HG02852 (cell line): ENCODE measurements around the gene NUAK2.

Experiments used
- ATAC-seq: cut with Tn5 transposase; IDR thresholded peaks from one replicate; pipeline ENCODE4 v1.9.1; 2021; ENCODE audit warnings: mild to moderate bottlenecking, moderate library complexity; ENCODE audit not compliant: unreplicated experiment

The NUAK2 gene

GRCh38 chr1:205348554-205349487 lies 27.3 kb upstream of the NUAK2 start:
- no peak for ATAC-seq

GRCh38 chr1:205346956-205347574 lies 25.5 kb upstream of the NUAK2 start:
- no peak for ATAC-seq

DNA sequence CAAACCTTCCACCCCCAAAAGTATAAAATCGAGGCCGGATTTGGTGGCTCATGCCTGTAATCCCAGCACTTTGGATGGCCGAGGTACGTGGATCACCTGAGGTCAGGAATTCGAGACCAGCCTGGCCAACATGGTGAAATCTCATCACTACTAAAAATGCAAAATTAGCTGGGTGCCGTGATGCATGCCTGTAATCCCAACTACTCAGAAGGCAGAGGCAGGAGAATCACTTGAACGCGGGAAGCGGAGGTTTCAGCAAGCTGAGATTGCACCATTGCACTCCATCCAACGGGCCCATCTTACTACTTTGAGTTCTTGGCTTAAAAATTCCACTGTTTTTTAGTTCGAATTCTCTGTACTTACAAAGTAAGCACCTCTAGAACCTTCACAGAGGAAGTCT lies 24.2 kb upstream of the NUAK2 start:
- ATAC-seq, result no peak

DNA sequence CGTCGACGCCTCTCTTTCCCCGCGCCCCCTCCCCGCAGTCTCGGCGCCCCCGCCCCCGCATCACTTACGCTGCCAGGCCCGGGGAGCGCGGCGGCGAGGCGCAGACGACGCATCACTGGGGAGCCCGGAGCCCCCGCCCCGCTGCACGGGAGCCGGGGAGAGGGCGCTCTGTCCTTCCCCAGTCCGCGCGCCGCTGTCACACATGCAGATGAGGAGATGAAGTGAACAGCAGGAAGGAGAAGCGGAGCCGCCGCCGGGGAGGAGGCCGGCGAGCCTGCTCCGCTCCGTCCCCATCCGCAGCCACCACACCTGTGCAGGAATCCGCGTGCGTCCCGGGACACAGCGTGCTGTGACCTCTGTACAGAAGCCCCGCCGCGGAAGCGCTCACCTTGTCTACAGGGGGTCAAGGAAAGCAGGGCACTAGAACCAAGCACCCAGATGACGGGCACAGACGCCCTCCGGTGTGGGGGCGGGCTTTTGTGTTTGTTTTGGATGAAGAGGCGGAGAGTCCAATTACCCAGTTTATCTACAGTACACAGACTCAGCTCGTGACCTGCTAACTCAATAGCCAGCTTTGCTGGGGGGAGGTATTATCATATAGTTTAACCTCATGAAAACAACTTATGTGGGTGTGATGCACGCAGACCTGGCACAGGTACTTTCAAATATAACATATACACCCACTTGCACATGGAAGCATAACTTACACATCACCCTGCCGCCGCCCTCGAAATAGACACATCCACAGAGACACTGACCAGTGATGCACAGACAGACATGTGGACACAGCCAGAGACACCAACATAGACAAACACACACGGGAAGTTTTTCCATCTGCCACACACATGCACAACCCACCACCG lies 22.8 kb upstream of the NUAK2 start:
- ATAC-seq, result no peak

- no peak for ATAC-seq
These were observed 22.0 kb upstream of the NUAK2 start for GRCh38 chr1:205343431-205344065.

DNA sequence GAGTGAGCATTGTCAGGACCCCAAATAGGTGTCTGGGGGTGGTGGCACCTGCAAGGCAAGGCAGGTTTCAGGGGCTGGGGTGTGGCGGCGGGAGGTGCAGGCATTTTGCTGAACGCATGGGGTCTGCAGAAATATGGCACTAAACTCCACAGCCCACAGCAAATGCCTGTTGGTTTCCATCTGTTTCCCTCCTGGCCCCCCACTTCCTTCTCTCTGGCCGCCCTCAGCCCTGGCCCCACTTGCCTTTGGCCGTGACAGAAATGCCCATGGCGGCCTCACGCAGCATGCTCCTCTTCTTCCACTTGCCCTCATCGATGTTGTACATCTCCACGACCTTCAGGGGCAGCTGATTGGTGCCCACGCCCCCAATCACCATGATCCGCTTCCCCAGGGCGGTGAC lies 21.4 kb upstream of the NUAK2 start:
- no peak for ATAC-seq

GRCh38 chr1:205340676-205341075 lies 19.1 kb upstream of the NUAK2 start:
- no peak for ATAC-seq

DNA sequence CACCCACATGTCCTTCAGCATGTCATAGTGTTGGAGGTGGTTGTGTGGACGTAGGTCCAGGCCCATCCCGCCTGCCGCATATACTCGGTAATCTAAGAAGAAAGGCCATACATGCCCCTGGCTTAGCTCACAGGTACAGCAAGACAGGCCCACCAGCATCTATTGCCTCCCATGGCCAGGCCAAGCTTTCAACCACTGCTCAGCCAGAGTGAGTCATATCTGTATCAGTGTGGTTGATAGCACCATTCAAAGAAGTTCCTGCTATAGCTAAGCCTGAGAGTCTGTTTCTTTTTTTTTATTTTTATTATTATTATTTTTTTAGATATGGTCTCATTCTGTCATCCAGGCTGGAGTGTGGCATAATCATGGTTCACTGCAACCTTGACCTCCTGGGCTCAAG lies 18.2 kb upstream of the NUAK2 start:
- peak; percentile 86 for ATAC-seq

GRCh38 chr1:205339197-205339702 lies 17.7 kb upstream of the NUAK2 start:
- ATAC-seq, result peak; percentile 12

DNA sequence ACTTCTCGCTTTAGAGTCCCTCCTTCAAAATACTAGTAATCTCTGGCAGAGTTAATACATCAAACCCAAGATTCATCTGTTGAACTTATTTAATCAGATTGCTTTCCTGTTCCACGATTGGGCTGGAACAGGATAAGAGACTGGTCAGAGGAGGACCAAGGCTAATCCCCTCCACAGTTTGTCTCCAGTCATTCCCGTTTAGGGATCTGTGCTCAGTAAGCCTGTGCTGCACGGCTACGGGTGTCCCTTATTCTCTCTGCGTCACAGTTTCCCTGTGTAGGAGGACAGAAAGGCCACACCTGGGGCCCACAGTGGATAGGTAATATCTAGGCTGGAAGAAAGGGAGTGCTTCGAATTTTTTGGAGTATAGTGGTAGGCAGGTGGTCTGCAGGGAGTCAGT lies 16.5 kb upstream of the NUAK2 start:
- no peak for ATAC-seq

DNA sequence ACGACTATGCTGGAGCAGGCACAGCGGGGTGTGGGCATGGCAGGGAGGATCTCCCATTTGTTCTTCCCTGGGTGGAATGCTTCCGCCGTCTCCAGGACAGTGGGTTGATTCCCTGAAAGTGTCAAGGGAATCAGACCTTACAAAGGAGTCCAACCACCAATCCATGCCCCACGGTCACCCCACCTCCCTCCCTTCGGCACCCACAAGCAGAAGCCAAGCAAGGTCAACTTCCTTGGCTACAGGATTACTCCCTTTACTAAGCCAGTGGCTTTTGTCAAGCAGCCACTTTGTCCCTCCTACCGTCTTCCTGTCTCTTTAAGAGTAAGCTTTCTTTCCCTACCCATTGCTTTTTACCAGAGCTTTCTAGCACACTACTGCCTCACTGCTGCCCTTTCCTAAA lies 15.9 kb upstream of the NUAK2 start:
- ATAC-seq, result no peak

DNA sequence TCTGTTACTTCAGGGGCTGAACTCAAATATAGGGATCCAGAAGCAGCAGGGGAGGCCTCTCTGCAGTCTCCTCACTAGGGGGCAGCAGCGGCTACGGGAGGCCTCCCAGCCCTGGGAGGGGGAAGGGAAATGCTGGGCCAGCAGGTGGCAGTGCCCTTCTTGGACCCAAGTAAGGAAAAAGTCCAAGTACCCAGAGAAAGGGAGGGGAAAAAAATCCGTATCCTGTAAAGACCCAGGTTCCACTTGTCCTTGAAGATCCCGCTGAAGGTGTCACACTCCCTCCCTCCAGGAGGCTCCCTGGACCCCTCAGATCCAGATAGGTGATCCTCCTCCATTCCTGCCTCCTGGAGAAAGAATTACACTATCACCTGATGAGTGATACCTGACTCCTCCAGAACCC lies 14.1 kb upstream of the NUAK2 start:
- no peak for ATAC-seq

DNA sequence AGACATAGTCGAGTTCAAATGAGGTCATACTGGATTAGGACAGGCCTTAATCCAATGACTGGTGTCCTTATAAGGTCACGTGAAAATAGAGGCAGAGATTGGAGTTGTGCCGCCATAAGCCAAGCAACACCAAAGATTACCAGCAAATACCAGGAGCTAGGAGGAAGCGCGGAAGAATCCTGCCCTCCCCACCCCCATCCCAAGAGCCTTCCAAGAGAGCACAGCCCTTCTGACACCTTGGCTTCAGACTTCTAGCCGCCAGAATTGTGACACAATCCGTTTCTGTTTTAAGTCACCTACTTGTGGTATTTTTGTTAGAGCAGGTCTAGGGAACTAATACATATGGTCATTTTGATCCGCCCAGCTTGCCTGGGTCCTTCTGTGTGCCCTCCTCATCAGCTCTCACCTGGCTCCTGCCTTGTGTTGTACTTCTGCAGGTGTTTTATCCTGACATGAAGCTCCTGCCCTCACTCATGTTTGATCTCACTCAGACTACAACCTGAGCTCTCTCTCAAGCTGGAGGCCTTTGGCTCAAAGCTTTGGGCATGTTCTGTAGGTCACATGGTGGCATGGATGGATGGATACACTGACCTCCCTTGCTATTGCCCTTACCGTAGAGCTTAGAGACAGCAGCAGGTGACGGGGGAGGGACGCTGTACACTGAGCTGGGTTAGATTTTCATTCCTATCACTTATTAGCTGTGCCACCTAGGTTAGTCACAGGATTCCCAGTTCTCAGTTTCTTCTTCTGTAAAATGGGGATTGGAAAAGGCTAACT lies 10.7 kb upstream of the NUAK2 start:
- no peak for ATAC-seq

GRCh38 chr1:205330150-205330549 lies 8.6 kb upstream of the NUAK2 start:
- ATAC-seq, result no peak

DNA sequence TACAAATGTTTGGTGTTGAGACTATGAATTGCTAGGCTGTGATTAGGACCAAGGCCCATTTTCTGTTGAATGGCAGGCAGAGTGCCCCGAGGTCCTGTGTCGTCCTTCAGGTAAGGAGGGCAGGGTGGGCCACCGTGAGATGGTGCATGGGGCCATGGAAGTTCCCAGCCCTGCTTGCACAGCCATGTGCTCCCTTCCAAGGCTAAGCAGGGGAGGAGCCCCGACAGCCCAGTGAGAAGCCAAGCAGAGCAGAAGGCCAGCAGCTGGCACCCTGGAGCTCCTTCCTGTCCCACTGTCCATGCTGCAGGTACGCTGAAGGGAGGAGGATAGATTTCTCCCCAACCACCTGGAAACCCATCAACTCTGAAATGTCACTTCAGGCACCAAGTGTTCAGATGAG lies 8.2 kb upstream of the NUAK2 start:
- no peak for ATAC-seq

DNA sequence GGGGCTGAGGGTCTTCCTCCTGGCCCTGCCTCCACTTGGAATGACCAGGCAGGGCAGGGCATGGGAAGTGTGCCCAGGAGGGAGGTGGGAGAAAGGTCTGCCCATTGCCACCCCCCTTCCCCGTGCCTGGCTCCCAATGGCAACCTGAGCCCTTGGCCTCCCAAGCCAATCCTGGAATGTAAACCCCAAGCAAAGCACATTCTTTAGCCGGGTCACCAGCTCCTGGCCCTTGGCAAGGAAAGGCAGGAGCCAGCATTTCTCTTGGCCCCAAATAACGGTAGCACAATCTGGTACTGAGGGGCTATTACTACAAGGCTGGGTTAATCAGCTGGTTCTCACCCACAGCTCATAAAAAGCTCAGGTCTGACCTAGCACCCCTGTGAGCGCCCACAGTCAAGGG lies 6.9 kb upstream of the NUAK2 start:
- ATAC-seq, result no peak

GRCh38 chr1:205326812-205327466 lies 5.4 kb upstream of the NUAK2 start:
- no peak for ATAC-seq

DNA sequence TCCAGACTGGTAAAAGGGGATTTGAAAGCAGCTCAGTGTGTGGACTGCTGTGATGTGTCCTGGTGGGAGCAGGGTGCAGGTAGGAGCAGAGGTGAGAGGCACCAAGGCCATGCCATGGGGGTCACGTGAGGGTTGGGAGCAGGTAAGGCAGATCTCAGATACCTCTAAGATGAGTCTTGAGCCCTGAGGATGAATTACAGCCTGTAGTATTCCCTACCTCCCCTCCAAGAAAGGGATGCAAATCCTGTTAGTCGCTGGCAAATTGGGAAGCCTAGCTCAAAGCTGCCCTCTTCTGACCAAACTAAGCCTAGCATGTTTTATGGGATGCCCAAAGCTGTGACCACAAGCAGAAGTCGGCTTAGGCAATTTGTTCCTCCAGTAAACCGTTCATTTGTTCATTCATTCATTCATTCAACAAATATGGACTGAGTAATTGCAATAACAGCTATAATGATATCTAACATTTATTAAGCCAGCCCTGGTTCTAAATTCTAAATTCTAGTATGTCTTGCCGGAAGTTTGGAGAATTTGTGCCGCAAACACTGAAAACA lies 3.9 kb upstream of the NUAK2 start:
- no peak for ATAC-seq

GRCh38 chr1:205324781-205325180 lies 3.2 kb upstream of the NUAK2 start:
- ATAC-seq, result no peak
